Epithelial cell of prostate (primary cell): ENCODE data around the gene ARMH3.
A peak's percentile ranks its signal among the peaks of the same experiment; 100 is the strongest.

Experiments used
- DNase-seq: peaks from one replicate; pipeline ENCODE4 v3.0.0-alpha.2; 2011; ENCODE audit warnings: low read depth, low spot score
- H3K27ac ChIP-seq: fragments of 450-650 bp; 2 replicates; pipeline ENCODE4 v1.5.1; 2017; ENCODE audit warnings: mild to moderate bottlenecking

Gene ARMH3

DNA sequence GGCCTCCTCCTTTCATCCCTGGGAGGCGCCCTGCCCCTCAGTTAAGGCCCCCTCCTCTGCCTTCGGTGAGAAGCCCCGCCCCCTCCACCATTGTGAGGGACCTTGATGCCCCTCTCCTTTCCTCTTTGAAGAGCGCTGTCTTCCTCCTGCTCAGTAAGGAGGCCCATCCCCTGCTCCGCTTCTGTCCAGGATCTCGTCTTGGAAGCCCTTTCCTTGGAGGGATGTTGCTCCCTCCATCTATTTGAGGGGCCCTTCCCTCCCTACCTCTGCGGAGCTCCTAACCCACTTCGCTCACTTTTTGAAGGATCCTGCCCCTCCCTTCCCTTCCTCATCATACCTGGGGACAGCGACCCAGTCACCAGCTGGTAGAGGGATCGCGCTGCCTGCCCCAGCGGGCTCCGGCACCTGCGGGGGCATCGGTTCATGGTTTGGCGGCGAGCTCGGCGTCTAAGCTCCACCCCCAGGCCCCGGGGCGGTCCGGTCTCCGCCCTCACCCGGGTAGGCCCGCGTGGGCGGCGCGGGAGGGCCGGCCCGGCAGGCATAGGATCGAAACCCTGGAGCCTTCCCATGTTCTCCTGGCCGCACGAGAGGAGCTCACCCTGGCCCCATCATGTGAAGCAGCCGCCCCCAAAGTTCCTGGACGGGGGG, 216.4 kb downstream of the ARMH3 start:
- no peak for DNase-seq

GRCh38 chr10:101839002-101839401, 217.0 kb downstream of the ARMH3 start:
- H3K27ac ChIP-seq = no peak overlapping the region
- DNase-seq = no peak

More for the DNA sequence above, 216.4 kb downstream of the ARMH3 start:
- H3K27ac ChIP-seq = no peak overlapping the region

DNA sequence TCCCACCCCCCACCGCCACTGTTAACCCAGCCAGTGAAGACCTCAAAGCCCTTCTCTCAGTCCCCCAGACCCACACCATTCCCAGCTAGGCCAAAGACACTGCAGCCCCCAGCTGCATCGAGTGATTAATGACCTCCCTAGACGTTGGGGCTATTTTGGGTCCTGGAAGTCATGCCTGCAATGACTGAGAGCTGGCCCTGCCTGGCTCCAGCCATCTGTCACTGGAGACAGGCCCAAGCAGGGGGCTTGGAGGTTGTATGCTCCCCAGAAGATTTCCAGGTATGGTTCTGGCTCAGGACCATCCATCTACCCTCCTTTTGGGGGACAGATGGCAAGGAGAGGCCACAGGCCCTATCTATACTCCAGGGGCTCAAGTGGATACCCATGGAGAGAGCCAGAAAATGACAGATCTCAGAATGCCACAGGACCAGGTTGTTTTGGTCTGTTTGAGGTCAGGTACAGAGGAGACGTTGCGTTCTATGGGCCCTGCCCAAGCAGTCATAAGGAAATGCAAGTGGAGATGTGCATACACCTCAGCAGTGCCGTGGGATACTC, 217.5 kb downstream of the ARMH3 start:
- no peak overlapping the region for H3K27ac ChIP-seq
- DNase-seq = no peak

GRCh38 chr10:101837748-101838147, 218.2 kb downstream of the ARMH3 start:
- no peak overlapping the region for H3K27ac ChIP-seq
- no peak for DNase-seq

DNA sequence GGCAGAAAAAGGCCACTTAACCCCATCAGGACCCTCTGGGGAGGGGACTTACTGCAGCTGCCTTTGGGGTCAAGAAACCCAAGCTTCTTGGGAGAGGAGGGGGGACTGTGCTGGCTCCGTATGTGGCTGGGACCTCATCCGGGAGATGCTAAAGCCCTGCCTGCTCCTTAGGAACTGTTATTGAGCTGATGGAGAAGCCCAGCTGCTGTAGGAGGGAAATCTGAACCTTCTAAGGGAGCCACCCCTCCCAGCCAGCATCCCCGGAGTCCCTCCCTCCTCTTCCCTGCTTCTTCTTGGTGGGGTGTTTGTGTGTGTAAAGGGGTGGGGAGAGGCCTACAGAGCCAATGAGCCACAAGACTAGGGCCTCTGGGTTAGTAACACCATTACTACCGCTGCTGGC, 220.6 kb downstream of the ARMH3 start:
- H3K27ac ChIP-seq = no peak overlapping the region
- DNase-seq = no peak

- DNase-seq = no peak
- H3K27ac ChIP-seq = no peak overlapping the region
Measured at GRCh38 chr10:101834341-101834740, 221.6 kb downstream of the ARMH3 start.

- no peak for DNase-seq
- no peak overlapping the region for H3K27ac ChIP-seq
Measured at GRCh38 chr10:101833466-101833865, 222.5 kb downstream of the ARMH3 start.

GRCh38 chr10:101832325-101832771, 223.6 kb downstream of the ARMH3 start:
- no peak overlapping the region for H3K27ac ChIP-seq

GRCh38 chr10:101831169-101831811, 224.7 kb downstream of the ARMH3 start:
- H3K27ac ChIP-seq = peak overlapping the region; percentile 24
- no peak for DNase-seq

More at GRCh38 chr10:101832325-101832771, 223.6 kb downstream of the ARMH3 start:
- DNase-seq = no peak

DNA sequence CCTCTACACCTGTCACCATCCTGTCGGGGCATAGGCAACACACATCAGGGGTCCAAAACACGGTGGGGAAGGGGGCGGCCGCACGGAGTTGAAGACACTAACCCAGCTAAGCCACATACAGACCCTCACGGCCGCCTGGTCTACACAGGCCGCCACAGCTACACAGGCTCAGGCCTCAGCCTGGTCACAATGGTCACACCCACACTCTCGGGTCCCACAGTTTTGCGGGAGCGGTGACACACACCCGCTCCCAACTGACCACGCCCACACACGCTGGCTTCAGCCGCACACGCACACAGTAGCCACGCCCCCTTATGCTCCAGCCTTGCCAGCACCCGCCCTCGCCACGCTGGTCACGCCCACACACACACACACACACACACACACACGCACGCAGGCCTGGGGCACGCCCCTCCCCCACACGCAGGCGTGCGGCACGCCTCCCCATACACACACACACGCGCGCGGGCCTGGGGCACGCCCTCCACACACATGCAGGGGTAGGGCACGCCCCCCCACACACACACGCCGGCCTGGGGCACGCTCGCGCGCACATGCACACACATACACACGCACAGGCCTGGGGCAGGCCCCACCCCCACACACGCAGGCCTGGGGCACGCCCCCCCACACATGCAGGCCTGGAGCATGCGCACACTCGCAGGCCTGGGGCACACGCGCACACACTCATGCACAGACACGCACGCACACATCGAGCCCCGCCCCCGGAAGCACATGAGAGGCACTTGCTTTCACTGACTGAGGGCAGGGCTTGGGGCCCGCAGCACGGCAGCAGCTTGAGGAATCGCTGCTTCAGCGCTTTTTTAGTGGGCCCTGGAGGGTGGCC, 225.4 kb downstream of the ARMH3 start:
- peak; percentile 60 for DNase-seq
- H3K27ac ChIP-seq = peak overlapping the region; percentile 24

GRCh38 chr10:101829561-101830315, 226.2 kb downstream of the ARMH3 start:
- no peak for DNase-seq
- H3K27ac ChIP-seq = peak overlapping the region; percentile 24

- H3K27ac ChIP-seq = no peak overlapping the region
- no peak for DNase-seq
Measured at GRCh38 chr10:101828766-101829551, 227.0 kb downstream of the ARMH3 start.

GRCh38 chr10:101827919-101828600, 227.9 kb downstream of the ARMH3 start:
- DNase-seq = no peak
- H3K27ac ChIP-seq = no peak overlapping the region

DNA sequence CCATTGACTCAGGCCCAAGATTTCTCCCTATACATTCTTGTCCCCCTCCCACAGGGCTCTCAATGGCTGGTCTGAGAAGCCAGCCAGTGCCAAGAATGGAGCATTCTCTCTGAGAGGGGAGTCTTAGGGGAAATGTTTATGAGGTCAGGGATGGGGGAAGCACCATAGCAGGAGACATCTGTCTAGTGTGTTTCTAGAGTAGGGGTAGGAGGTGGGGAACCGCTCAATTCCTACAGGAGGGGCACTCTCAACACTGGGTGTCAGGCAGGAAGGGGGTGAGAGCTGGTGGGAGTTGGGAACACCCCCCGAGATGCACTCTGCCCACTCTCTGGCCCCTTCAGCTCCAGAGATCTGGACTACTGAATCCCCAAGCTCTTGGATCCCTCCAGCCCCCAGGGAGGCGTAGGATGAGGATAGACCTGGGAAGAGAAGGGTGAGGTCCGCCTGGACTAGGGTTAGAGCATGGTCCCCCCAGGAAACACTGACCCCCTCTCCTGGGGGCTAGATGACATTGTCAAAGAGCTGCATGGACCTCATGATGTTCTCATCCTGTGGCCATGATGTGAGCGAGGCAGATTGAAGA, 229.0 kb downstream of the ARMH3 start:
- H3K27ac ChIP-seq = no peak overlapping the region
- no peak for DNase-seq

DNA sequence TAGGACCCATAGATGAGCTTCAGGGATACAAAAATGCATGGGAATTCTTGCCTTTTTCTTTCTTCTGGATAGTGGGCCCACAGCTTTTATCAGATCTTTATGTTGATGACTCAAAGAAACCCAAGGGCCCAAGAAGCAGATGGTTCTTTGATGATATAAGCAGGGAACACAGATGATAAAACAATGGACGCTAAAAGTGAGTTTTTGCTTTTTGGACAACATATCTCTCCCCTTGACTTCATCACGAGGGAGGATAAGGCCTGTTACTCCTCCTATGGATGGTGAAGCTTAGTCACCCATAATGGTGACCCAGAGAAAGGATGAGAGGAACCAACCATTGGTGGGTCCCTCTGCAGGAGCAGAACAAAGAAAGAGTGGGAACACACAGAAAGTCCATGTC, 231.2 kb downstream of the ARMH3 start:
- H3K27ac ChIP-seq = no peak overlapping the region
- DNase-seq = no peak

- DNase-seq = no peak
- H3K27ac ChIP-seq = peak overlapping the region; percentile 87
Measured at GRCh38 chr10:101818872-101819633, 236.9 kb downstream of the ARMH3 start.

- peak; percentile 100 for DNase-seq
- peak within 1 kb of the TSS; percentile 87 for H3K27ac ChIP-seq
Measured at GRCh38 chr10:101818119-101818871, 237.7 kb downstream of the ARMH3 start, which contains the start of gene OGA. TSS of gene OGA (minus strand) at chr10:101818444. CDS start at chr10:101818022, 422 bp downstream.
